HCT116 (cell line): ENCODE measurements around the gene FRMD4A. TPM values are rescaled to one million over a fixed set of nuclear protein-coding genes. Genes with fewer than 3 reads are reported as not detected.

ENCODE experiments used
- ATAC-seq: fragments of 200-7000 bp; cut with Tn5 transposase; 2 replicates; pipeline ENCODE4 v1.9.1; 2020; ENCODE audit warnings: mild to moderate bottlenecking, moderate library complexity
- BruUV-seq: library from RNA; stranded (reverse); fragments of 400-500 nt; replicated peaks from 2 replicates; lab custom pipeline; 2021; lab: Mats Ljungman, UMichigan
- CTCF ChIA-PET: fragments of 300-600 bp; sonication (Branson Sonifier 250); formaldehyde crosslinking; loops from one replicate; lab custom pipeline; 2021; ENCODE audit warnings: antibody characterized with exemption; lab: Charles Lee
- POLR2A ChIA-PET: fragments of 300-600, 350-600 bp; sonication (Branson Sonifier 250); formaldehyde crosslinking; loops from one replicate; lab custom pipeline; 2021; ENCODE audit warnings: antibody characterized with exemption; lab: Charles Lee
- RAD21 ChIA-PET, 2 experiments: fragments of 300-600 bp; sonication (Branson Sonifier 250); formaldehyde crosslinking; loops; one replicate each; lab custom pipeline; 2023; ENCODE audit warnings: low total read pairs in 2 of 2; ENCODE audit not compliant: uncharacterized antibody in 2 of 2, unreplicated experiment in 2 of 2, low non-redundant PET in 1 of 2; lab: Charles Lee
- DNase-seq: peaks from one replicate; pipeline ENCODE4 v3.0.0-alpha.2; 2010; ENCODE audit warnings: low read depth, low spot score
- H2AFZ ChIP-seq: fragments of 200-600 bp; shearing (Covaris generic), sonication (generic); 2 replicates; pipeline ENCODE4 v1.6.1; 2017; ENCODE audit warnings: low read depth, mixed run types, mixed read lengths, antibody characterized with exemption, low read length; ENCODE audit not compliant: poor library complexity, severe bottlenecking
- H3K27ac ChIP-seq: 2 replicates; pipeline ENCODE4 v1.5.1; 2012; ENCODE audit warnings: low read depth, low read length
- H3K27me3 ChIP-seq: fragments of 200-600 bp; sonication (generic); 2 replicates; pipeline ENCODE4 v1.6.1; 2016; ENCODE audit warnings: mixed run types, low read length, mixed read lengths; ENCODE audit not compliant: insufficient read depth
- H3K36me3 ChIP-seq, 2 experiments: fragments of 200-500 bp in 1 of 2; fragments of 200-600 bp in 1 of 2; sonication (Bioruptor generic) in 1 of 2; sonication (generic) in 1 of 2; 2 replicates each; pipeline versions ENCODE4 v1.5.1 to v1.6.1; 2014 to 2016; ENCODE audit warnings: low read length in 2 of 2, inconsistent platforms in 1 of 2, mixed read lengths in 1 of 2, mixed run types in 1 of 2; ENCODE audit not compliant: insufficient read depth in 2 of 2, control insufficient read depth in 1 of 2
- H3K4me1 ChIP-seq, 2 experiments: fragments of 200-600 bp in 1 of 2; sonication (generic) in 1 of 2; 2 replicates each; pipeline versions ENCODE4 v1.5.1 to v1.6.1; 2012 to 2017; ENCODE audit warnings: low read length in 2 of 2, inconsistent platforms in 1 of 2, mild to moderate bottlenecking in 1 of 2, mixed read lengths in 1 of 2, mixed run types in 1 of 2, moderate library complexity in 1 of 2; ENCODE audit not compliant: insufficient read depth in 2 of 2, control insufficient read depth in 1 of 2
- H3K4me2 ChIP-seq: fragments of 200-600 bp; sonication (generic); 2 replicates; pipeline ENCODE4 v1.6.1; 2017; ENCODE audit warnings: mixed run types, low read length, mixed read lengths
- H3K4me3 ChIP-seq, 2 experiments: fragments of 200-600 bp in 1 of 2; sonication (generic) in 1 of 2; replicated peaks in 1 of 2; 2 replicates each; pipeline ENCODE4 v1.5.1; 2011 to 2016; ENCODE audit warnings: low read length in 2 of 2, control low read depth in 1 of 2, low read depth in 1 of 2, mild to moderate bottlenecking in 1 of 2, mixed read lengths in 1 of 2, mixed run types in 1 of 2
- H3K79me2 ChIP-seq: fragments of 200-600 bp; sonication (generic); 2 replicates; pipeline ENCODE4 v1.6.1; 2017; ENCODE audit warnings: mild to moderate bottlenecking, mixed run types, low read length, moderate library complexity, mixed read lengths; ENCODE audit not compliant: insufficient read depth
- H3K9ac ChIP-seq: fragments of 200-600 bp; sonication (generic); 2 replicates; pipeline ENCODE4 v1.6.1; 2016; ENCODE audit warnings: low read length, mixed read lengths
- H3K9me2 ChIP-seq: fragments of 200-600 bp; sonication (generic), shearing (Covaris generic); 2 replicates; pipeline ENCODE4 v1.6.1; 2017; ENCODE audit warnings: mixed run types, mild to moderate bottlenecking, moderate library complexity; ENCODE audit not compliant: insufficient read depth
- H3K9me3 ChIP-seq, 2 experiments: fragments of 200-500 bp in 1 of 2; fragments of 200-600 bp in 1 of 2; sonication (Bioruptor generic) in 1 of 2; sonication (generic) in 1 of 2; 2 replicates each; pipeline ENCODE4 v1.6.1; 2014 to 2017; ENCODE audit warnings: low read length in 2 of 2, mixed read lengths in 2 of 2, inconsistent platforms in 1 of 2, low read depth in 1 of 2, mild to moderate bottlenecking in 1 of 2, mixed run types in 1 of 2, moderate library complexity in 1 of 2; ENCODE audit not compliant: control insufficient read depth in 1 of 2, insufficient read depth in 1 of 2
- H4K20me1 ChIP-seq: fragments of 200-600 bp; sonication (generic), shearing (Covaris generic); 2 replicates; pipeline ENCODE4 v1.6.1; 2017; ENCODE audit warnings: mixed run types, mild to moderate bottlenecking, moderate library complexity; ENCODE audit not compliant: insufficient read depth
- ATF3 ChIP-seq: IDR thresholded peaks from 2 replicates; pipeline ENCODE4 v1.6.1; 2012
- CTCF ChIP-seq, 3 experiments: fragments of 200-600 bp in 1 of 3; sonication (generic) in 1 of 3; IDR thresholded peaks in 2 of 3; conservative IDR thresholded peaks in 1 of 3; 2 replicates each; pipeline ENCODE4 v1.5.1; 2012 to 2017; ENCODE audit warnings: low read depth in 2 of 3, low read length in 2 of 3, antibody characterized with exemption in 1 of 3, borderline replicate concordance in 1 of 3, control low read depth in 1 of 3, mild to moderate bottlenecking in 1 of 3, mixed read lengths in 1 of 3, mixed run types in 1 of 3, moderate library complexity in 1 of 3; ENCODE audit not compliant: insufficient read depth in 1 of 3
- EGR1 ChIP-seq: IDR thresholded peaks from 2 replicates; pipeline ENCODE4 v1.6.1; 2012; ENCODE audit warnings: low read depth
- ELF1 ChIP-seq: IDR thresholded peaks from 2 replicates; pipeline ENCODE4 v1.6.1; 2012; ENCODE audit warnings: low read depth, borderline replicate concordance
- EZH2 ChIP-seq: fragments of 200-600 bp; sonication (generic); IDR thresholded peaks from 2 replicates; pipeline ENCODE4 v1.6.1; 2017; ENCODE audit warnings: antibody characterized with exemption, mixed run types
- FOSL1 ChIP-seq: IDR thresholded peaks from 2 replicates; pipeline ENCODE4 v1.6.1; 2012; ENCODE audit warnings: low read depth
- JUND ChIP-seq: IDR thresholded peaks from 2 replicates; pipeline ENCODE4 v1.6.1; 2012
- MAX ChIP-seq: IDR thresholded peaks from 2 replicates; pipeline ENCODE4 v1.6.1; 2012
- POLR2A ChIP-seq: IDR thresholded peaks from 2 replicates; pipeline ENCODE4 v1.7.0; 2011; ENCODE audit warnings: borderline replicate concordance; ENCODE audit not compliant: insufficient read depth, insufficient read length; ENCODE audit errors: extremely low read depth
- POLR2AphosphoS5 ChIP-seq: IDR thresholded peaks from 2 replicates; pipeline ENCODE4 v1.6.1; 2011; ENCODE audit warnings: mild to moderate bottlenecking, low read depth, low read length, moderate library complexity
- RAD21 ChIP-seq: IDR thresholded peaks from 2 replicates; pipeline ENCODE4 v1.6.1; 2012; ENCODE audit warnings: low read depth, mild to moderate bottlenecking
- REST ChIP-seq: IDR thresholded peaks from 2 replicates; pipeline ENCODE4 v1.6.1; 2012; ENCODE audit warnings: low read depth
- SIN3A ChIP-seq: IDR thresholded peaks from 2 replicates; pipeline ENCODE4 v1.6.1; 2012; ENCODE audit warnings: low read depth
- TCF7L2 ChIP-seq: IDR thresholded peaks from 2 replicates; pipeline ENCODE4 v1.7.0; 2011; ENCODE audit warnings: borderline replicate concordance, inconsistent platforms; ENCODE audit not compliant: insufficient read depth, insufficient read length; ENCODE audit errors: extremely low read depth
- YY1 ChIP-seq: IDR thresholded peaks from 2 replicates; pipeline ENCODE4 v1.6.1; 2011; ENCODE audit warnings: low read length, low read depth, moderate library complexity, mild to moderate bottlenecking; ENCODE audit not compliant: insufficient replicate concordance; ENCODE audit errors: extremely low read depth
- intact Hi-C: fragments of 100-400 bp; cut with micrococcal nuclease; formaldehyde crosslinking; loops from 2 replicates; pipeline ENCODE4 v1.10.0; 2022
- total RNA-seq: library from RNA; stranded (reverse); gene quantifications from one replicate; pipeline ENCODE4 v1.2.1, GENCODE V29; 2021; ENCODE audit not compliant: unreplicated experiment

The FRMD4A gene
- total RNA-seq, 1 experiment from 2014 or later = 0.20 TPM

- TF ChIP-seq ELF1 (no peak), POLR2A (no peak), POLR2AphosphoS5 (no peak), YY1 (no peak), RAD21 (no peak), FOSL1 (no peak), CTCF (IDR thresholded peaks at IDR 0.05 in 2 of 3, conservative IDR thresholded peaks at IDR 0.05 in 1 of 3; ENCODE audit: borderline replicate concordance in 1 of 3, insufficient read depth in 1 of 3, low read depth in 2 of 3, low read length in 2 of 3) (no peak), MAX (no peak), TCF7L2 (no peak)
Observed at GRCh38 chr10:13750299-13751190, 580.2 kb downstream of the FRMD4A start (continued).

GRCh38 chr10:13745271-13745670 lies 585.5 kb downstream of the FRMD4A start:
- no peaks in the 10 kb centered on the region for H4K20me1 ChIP-seq
- H3K27me3 ChIP-seq = peaks cover 12% of the 10 kb centered on the region; the same call in 1 of the 2 replicates
- ChIA-PET CTCF (no interaction called here), POLR2A (no interaction called here), RAD21 (no interaction called here)
- no peak overlapping the region for H3K4me3 ChIP-seq
- ATAC-seq (no peak), DNase-seq (no peak)
- H3K9me2 ChIP-seq = no peaks in the 10 kb centered on the region
- no peak overlapping the region for H3K4me2 ChIP-seq
- no peaks in the 10 kb centered on the region for H3K4me1 ChIP-seq
- TF ChIP-seq ATF3 (no peak), SIN3A (no peak), EZH2 (no peak), REST (no peak), JUND (no peak), MAX (no peak), TCF7L2 (no peak), EGR1 (no peak), YY1 (no peak), FOSL1 (no peak)
- no peaks in the 10 kb centered on the region for H3K79me2 ChIP-seq
- intact Hi-C loops = no loop called here
- BruUV-seq = no TSS peak
- H3K9me3 ChIP-seq = no peaks in the 10 kb centered on the region
- H3K9ac ChIP-seq = no peak overlapping the region
- H3K27ac ChIP-seq = no peak overlapping the region
- no peak overlapping the region for H2AFZ ChIP-seq
- H3K36me3 ChIP-seq = no peaks in the 10 kb centered on the region
